NOMO-1 treated with DMSO at 0.1 percent for 48 hours (cell line): ENCODE data around the gene AP3M1.
"Not testable (repeated sequence)": the region's sequence is repeated elsewhere in the genome, so short reads cannot be mapped to it uniquely, and the experiment has no call there.

ENCODE experiments used
- DNase-seq: peaks from one replicate; lab custom pipeline; 2025; ENCODE audit not compliant: unreplicated experiment; lab: John Stamatoyannopoulos, UW

The AP3M1 gene, protein sequence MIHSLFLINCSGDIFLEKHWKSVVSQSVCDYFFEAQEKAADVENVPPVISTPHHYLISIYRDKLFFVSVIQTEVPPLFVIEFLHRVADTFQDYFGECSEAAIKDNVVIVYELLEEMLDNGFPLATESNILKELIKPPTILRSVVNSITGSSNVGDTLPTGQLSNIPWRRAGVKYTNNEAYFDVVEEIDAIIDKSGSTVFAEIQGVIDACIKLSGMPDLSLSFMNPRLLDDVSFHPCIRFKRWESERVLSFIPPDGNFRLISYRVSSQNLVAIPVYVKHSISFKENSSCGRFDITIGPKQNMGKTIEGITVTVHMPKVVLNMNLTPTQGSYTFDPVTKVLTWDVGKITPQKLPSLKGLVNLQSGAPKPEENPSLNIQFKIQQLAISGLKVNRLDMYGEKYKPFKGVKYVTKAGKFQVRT

DNA sequence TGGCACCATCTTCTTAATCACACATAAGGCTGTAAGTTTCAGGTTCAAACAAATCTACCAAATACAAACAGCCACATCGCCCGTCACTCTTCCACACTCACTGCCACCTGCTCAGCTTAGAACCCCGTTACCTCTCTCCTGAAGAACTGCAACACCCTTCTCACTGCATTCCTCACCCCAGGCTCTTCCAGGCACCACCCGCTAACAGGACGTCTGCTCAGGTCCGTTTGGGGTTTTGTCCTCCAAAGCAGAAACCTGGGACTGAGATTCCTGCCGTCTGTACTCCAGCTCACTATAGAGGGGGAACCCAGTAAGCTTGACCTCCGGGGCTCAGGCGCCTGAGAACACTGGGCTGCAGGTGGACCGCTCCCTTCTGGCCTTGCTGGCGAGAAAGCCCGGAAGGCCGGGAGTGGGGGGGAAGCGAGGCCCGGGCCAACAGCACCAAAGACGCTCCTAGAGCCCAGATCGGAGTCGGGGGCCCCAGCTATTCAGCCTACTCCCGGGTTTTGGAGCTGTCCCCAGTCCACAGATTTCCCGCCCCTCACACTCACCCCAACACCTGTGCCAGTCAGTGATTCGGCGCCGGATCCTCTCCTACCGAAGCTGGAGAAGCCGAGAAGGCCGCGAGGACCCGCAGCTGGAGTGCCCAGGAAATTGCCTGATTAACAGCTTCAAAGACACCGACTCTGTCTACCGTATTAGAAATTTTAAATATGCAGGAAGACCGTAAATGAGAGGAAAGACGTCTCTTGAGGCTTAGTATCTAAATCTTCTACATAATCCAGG lies at the start of gene AP3M1:
Gene AP3M1, minus strand, starts transcription at position 625 of the 786 bp plus-strand sequence. CDS start 12,449 bp downstream, outside the sequence.
- no peak for DNase-seq

DNA sequence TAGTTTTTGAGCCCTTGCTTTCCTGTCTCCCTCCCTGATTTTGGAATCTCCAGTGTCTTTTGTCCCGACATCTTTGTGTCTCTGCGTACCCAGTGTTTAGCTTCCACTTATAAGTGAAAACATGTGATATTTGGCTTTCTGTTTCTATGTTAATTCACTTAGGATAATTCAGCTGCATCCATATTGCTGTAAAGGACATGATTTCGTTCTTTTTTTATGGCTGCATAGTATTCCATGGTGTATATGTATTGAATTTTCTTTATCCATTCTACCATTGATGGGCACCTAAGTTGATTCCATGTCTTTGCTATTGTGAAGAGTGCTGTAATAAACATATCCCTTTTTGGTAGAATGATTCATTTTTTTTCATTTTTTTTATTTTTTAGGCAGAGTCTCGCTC lies 48.7 kb upstream of the AP3M1 start:
- DNase-seq = no peak

DNA sequence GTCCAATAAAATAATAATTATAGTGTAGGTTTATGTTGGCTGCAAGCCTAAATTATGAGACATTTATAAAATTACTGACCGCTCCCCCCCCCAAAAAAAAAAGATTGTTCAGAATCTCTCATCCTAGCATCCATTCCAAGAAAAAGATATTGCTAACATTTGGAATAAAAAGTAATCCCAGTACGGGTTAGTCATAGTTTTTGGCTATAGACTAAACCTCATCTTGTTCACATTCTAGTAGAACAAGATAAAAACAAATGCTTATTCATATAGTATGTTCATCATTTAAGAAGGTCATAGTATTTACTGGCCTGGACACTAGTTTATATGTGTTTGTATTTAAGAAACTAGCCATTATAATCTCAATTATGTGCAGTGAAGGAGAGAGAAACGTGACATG lies 44.4 kb upstream of the AP3M1 start:
- no peak for DNase-seq

DNA sequence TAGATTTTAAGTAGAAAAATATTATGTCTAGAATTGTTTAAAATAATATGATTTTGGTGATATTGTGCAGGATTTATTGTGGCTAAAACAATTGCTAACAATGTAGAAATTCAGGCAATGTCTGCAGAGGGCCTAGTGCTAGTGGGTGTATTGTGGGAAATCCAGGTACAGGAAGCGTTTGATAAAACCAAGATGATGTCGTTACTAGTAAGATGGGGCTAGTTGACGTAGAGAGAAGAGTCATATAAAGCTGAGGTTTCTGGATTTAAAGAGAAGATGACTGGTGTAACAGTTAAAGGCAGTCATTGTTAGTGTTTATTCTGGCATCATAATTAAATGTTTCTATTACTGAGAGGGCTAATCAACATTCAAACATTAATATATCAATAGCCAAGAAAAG lies 43.9 kb upstream of the AP3M1 start:
- no peak for DNase-seq

DNA sequence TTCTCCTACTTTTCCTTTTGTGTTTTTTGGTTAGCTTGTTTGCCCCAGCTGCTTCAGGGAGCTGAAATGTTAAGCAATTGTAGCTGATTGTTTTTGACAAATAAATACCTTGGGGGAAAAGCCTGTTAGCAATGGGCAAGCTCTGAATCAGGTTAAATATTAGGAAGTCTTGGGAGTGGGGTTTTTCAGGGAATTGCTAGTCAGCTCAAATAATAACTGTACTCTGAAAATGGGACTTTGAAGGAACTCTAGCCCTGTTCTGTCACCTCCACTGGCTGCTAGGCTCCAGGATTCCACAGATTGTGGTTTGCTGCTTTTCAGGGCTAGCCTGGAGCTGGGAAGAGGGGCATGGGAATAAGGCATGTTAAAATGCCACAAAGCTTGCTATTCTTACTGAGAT lies 39.9 kb upstream of the AP3M1 start:
- DNase-seq = no peak

DNA sequence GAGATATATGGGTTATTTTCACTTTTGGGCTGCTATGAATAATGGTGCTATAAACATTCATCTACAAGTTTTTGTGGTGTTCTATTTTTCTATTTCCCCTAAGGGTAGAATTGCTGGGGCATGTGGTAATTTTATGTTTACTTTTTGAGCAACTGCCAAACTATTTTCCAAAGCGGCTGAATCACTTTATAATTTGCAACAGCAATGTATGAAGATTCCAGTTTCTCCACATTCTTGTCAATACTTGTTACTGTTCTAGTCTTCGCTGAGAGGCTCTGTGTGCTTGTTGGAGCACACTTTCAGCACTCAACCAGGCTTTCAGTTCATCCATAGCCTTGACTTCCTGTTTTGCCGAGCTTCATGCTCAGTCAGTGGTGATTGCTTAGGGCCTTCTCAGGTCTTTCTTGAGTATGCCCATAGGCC lies 39.4 kb upstream of the AP3M1 start:
- DNase-seq = peak; percentile 76

DNA sequence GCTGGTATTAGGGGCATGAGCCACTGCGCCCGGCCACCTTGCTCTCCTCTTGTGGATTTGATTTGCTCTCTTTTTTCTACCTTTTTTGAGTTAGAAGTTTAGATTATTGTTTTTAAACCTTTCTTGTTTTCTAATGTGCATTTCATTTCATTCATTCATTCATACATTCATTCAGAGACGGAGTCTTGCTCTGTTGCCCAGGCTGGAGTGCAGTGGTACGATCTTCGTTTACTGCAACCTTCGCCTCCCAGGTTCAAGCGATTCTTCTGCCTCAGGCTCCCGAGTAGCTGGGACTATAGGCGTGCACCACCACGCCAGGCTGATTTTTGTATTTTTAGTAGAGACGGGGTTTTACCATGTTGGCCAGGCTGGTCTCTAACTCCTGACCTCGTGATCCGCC lies 38.0 kb upstream of the AP3M1 start:
- not testable (repeated sequence) for DNase-seq

DNA sequence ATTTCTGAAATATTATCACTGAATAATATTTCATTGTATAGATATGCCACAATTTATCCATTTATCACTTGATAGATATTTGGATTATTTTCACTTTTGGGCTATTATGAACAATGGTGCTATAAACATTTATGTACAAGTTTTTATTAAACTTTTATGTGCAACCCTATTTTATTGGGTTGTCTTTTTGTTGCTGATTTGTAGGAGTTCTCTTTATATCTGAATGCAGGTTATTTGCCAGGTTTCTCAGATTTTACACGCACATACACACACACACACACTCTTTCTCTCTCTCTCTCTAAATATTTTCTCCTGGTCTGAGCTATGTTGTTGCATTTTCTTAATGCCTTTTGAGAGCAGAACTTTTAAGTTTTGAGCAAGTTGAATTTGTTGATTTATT lies 36.6 kb upstream of the AP3M1 start:
- DNase-seq = no peak

DNA sequence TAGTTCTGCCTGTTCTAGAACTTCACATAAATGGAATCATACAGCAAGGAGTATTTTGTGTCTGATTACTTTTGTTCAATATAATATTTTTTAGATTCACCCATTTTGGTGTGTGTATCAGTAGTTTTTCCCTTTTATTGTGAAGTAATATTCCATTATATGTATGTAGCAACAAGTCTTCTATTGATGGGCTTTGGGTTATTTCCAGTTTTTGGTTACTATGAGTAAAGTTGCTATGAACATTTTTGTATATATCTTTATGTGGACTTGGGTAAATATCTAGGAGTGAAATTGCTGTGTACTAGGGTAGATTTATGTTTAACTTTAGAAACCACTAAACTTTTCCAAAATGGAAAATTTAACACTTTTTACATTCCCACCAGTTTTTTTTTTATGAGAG lies 36.0 kb upstream of the AP3M1 start:
- DNase-seq = no peak

DNA sequence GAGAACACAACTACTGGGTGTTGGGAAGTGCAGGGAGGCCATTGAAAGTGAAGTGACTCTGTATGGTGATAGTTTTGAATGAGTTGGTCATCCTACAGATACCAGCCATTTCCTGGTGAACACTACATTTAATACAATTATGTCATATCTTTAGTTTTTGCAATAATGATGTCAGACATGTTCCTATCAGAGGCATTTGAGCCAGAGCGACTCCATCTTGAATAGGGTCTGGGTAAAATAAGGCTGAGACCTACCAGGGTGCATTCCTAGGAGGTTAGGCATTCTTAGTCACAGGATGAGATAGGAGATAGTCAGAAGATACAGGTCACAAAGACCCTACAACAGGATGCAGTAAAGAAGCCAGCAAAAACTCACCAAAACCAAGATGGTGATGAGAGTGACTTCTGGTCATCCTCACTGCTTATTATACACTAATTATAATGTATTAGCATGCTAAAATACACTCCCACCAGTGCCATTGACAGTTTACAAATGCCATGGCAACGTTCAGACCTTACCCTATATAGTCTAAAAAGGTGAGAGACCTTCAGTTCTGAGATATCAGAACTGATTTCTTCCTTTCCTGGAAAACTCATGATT lies 28.6 kb upstream of the AP3M1 start:
- no peak for DNase-seq

DNA sequence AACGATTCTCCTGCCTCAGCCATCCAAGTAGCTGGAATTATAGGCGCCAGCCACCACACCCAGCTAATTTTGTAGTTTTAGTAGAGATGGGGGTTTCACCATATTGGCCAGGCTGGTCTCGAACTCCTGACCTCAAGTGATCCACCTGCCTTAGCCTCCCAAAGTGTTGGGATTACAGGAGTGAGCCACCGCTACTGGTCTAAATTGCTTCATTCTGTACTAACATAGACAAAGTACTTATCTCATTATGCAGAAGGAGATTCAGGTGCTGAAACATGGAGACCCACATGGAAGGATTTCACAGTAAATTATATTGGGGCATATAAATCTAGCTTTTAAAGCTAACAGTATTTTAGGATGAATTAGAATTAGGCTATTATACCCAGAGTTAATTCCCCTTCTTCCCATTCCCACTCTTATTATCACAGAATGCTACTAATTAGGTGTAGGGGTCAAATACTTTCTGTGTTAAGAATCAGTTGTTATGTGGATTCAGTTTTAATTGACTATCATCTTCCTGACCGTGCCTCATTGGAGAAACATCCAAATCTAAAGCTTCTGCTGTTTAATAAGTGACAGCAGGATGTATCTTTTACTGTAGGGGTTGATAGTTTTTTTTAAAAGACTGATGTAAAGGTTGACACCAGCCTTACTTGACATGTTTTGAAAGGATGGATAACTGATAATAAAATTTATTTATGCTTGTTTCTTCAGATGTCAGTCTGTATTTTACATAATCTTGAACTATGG lies 27.6 kb upstream of the AP3M1 start:
- DNase-seq = no peak

DNA sequence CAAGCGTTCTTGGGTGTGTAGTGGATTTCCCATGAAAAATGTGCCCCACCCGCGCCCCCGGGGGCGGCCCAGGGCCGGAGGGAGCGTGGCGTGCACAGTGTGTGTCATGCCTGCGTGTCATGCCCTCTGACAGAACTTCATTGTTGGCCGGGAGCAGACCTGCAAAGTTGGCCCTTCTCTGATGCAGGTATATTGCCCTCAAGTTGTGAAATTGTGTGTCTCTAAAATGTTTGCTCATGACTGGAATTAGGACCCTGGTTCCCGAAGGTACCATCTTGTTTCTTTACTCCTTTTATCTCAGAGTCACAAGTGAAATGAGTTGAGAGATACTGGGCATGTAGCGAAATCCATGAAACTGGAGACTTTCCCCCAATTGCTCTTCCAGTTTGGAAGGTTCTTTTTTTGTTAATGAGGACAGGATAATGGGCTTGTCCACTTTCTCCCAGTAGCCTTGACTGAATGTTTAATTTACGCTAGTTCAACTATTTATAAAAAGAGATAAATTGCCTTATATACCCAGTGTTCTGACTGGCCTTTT lies 26.6 kb upstream of the AP3M1 start:
- DNase-seq = no peak

DNA sequence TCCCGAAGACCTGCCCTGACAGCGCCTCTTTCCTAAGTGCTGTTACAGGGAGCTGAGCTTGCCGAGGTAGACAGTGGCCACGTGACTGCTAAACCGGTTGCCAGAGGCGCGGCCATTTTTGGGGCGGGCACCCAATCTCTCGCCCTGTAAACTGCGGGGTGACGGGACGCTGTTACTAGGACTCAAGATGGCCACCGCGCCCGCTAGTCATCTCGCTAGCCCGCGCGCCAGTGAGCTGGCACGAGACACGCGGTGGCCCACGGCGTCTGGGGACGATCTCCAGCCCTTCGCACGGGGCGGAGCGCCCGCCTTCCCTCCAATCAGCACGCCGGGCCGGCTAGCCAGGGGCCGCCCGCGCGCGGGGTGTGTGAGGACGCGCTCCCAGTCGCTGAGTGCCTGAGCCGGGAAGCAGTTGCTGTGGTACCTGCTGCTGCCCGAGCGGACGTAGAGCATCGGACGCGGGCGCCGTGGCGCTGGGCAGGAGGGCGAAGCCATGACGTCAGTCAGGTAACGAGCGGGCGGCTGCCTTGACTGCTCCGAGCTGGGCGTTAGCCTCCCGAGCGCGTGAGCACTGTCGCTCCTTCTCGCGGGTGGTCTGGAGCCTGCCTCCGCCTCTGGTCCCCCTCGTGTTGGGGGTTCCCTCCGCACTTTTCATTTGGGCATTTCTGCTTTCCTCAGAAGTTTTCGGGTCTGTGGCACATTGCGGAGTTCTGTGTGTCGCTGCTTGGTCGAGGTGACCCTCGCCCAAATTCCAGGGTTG lies 25.9 kb upstream of the AP3M1 start:
- DNase-seq = peak; percentile 97

DNA sequence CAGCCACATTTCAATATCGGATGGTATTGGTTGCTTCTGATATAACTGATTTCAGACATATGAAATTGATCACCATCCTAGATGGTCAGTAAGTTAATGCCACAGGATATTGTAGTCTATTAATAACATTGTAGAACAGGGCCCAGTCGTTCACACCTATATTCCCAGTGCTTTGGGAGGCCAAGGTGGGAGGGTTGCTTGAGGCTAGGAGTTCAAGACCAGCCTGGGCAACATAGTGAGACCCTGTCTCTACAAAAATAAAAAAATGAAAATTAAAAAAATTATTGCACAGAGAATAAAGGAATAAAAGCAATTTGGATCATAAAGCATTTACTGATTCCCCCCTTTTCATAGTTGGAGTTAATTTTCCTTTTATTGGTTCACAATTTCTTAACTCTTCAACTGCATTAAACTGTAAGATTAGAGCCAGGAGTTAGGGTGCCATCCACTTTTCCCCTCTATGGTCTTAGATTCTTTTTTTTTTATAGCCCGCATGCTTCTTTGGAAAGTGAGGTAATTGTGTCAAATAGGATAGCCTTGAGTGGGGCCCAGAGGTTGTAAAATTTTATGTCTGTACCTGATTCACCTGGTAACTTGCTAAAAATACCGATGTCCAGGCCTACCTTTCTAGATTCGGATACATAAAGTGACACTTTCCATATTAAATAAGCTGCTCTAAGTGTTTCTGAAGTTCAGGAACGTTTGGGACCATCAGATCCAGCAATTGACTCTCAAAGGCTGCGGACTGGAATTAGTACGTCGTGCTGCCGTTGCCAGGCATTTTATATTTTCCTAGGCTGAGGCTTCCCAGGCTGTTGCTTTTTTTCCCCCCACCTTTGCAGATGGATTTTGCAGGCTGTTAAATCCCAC lies 25.1 kb upstream of the AP3M1 start:
- DNase-seq = no peak

DNA sequence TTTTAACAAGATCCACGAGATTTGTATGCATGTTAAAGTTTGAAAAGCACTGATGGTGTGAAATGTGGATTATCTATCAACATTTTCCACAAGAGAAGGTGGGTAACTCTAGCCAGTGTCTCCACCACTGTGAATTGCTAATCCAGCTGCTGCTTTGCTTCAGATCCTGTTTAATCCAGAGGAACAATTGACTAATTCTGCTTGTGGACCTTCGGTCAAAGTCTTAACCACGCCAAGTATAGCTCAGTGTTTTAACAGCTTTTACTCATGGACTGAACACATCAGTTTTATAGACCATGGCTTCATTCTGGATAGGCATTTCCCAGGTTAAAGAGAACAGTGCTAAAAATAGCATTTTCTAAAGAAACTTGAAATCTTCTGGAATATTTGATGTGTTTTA lies 23.9 kb upstream of the AP3M1 start:
- DNase-seq = no peak

DNA sequence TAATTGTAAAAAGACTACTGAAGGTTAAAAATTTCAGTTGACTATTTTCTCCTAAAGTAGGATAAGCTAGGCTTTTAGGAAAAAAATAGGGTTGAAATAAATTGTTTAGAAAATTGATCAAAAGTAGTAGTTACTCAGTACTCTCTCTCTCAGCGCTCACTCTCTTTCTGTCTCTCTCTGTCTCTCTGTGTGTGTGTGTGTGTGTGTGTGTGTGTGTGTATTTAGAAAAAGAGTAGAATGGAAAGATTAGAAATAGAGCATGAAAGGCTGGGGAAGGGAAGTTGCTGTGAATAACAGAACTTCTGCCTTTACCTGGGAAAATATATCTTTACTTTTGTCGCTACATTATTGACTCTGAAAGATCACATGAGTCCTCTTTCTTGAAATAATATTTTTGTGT lies 21.0 kb upstream of the AP3M1 start:
- no peak for DNase-seq

DNA sequence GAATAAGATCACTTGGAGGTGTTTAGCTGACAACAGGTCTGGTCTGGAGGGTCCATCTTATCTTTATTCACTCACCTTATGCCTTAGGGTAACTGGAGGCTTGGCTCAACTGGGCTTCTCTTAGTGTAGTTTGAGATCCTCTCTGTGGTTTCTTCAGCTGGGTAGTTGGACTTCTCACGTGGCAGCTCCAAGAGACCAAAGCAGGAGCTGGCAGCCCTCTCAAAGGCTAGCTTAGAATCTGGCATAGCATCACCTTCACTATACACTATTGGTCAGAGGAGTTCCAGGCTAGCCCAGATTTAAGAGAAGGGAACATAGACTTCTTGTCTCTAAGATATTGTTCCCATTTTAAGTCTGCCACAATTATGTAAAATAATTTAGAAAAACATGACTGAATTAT lies 16.8 kb upstream of the AP3M1 start:
- DNase-seq = no peak

DNA sequence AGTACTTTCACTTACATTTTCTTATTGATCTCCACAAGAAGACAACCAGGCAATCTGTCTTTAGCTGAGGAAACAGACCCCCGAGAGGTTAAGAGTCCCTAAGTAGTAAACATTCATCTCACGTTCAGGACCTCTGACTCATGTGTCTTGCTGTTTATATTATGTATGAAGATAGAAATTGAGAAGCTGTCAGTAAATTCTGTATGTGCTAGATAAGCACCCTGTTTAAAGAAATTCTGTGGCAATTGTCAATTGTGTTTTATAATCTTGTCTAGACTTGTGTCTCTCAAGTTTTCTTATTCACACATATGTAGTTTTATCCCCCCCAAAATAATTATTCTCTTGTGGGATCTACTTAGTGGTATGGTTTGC lies 14.9 kb upstream of the AP3M1 start:
- DNase-seq = no peak
